Stimulated activated CD4-positive, alpha-beta T cell treated with anti-CD3 and anti-CD28 coated beads, Interleukin-2, amount 100 ng/mL, for 48 hours (primary cell): ENCODE results near the gene TMEM184C.

ENCODE experiments used
- DNase-seq, 2 donors: peaks; one replicate each; pipeline ENCODE4 v3.0.0-alpha.2; 2020

The TMEM184C gene

DNA sequence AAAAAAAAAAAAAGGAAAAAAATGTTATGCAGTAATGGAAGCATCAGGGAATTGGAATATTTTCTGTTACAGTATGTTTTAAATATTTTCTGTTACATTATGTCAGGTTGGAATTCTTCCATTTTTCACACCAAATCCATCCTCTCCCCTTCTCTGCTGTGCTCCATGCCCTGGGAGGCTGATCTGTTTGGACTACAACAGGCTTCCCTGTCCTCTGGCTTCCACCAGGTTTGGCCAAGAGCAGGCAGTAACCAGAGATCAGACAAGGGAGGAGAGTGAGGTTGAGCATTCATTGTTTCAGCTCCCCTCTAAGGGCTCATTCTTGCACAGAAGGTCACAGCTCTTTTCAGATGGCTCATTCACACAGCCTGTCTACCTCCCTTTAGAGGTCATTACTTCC is 11.7 kb upstream of the TMEM184C start:
- DNase-seq: no peak

DNA sequence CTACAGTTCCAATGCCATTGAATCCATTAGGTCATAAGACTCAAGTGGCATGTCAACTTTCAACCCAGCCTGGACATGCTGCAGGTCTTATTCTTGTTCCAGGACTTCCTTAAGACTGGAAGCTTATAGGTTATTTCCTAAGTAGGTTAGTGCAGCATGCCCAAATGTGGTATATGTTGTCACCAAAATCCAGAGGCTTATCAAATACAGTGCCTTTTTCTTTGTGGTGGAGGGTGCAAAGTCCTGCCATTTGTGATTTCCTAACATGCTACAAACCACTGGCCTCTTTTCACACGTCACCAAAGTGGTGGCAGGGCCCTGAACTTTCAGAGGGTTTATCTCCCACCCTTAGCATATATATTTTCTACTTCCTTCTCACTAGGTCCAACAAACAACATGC is 9.7 kb upstream of the TMEM184C start:
- DNase-seq: no peak

DNA sequence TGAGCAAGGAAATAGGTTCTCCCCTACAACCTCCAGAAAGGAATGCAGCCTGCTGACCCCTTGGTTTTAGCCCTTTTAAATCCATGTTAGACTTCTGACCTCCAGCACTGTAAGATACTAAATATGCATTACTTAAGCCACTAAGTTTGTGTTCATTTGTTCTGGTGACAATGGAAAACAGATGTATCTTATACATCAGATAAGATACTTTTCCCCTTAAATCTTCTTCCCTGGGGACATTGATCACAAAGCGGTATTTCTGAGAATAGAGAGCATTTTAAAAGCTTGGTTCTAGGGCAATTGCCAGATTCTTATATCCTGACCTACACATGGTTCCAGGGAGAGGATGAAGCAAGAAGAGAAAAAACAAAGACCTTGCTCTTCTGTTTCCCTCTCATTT is 6.5 kb upstream of the TMEM184C start:
- DNase-seq: no peak

DNA sequence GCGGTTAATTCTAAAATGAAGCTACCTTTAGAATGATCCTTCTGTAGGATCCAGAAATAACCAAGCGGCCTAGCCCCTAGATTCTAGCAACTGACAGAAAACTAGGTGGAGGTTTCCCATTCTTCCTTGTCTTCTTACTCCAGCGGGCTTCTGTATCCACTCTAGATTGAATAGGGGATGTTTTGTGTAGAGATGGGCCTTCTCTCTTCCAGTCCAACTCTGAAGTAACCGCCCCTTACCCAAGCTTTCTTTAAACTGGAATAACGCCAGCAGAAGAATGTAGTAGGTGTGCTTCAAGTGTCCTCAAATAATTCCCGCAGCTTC is 386 bp upstream of the TMEM184C start:
- no peak for DNase-seq

DNA sequence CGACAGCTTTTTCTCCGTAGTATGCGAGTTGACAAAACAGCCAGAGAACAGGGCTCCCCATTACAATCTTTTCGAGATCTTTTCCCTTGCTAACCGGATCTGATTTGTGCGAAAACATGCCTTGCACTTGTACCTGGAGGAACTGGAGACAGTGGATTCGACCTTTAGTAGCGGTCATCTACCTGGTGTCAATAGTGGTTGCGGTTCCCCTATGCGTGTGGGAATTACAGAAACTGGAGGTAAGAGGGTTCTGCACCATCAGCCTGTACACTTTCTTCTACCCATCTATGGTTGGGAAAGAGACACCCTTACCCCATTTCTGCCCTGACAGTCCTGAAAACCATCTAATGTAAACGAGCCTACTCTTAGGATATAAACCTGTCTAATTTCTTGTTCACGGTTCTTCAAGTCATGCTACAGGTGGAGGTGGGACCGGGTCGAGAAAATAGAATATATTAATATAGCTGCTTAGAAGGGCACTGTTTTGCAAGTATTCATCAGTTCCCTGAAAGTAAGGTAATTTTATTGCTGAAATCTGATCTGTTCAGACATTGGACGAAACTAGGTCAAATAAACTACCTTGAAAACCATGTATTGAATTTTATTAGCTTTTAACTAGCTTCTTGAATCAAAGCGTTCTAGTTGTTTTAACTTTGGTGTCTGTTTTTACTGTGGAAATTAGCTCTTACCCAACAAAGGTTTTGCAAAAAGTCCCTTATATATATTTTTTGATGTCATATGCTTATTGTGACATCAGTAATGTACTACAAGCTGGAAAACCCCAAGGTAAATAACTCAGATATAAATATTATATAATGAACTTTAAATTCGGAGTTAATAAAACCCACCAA is 869 bp downstream of the TMEM184C start:
- DNase-seq: no peak

DNA sequence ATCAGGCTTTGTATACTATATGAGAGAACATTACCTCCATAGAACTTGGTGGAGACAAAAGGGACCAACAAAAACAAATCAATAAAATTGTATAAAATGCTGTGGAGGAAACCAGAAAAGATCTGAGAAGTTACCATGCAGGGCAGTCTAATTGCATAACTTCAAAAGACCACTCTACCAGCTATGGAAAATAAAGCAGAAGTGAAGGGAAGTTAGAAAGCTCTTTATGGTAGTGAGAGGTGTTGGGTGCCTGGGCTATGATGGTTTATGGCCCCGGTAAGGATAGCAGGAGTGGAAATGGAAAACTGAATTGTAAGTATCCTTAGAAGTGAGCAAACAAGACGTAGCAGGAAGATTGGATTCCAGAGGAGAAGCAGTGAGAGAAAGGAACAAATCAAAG is 3.1 kb downstream of the TMEM184C start:
- no peak for DNase-seq

DNA sequence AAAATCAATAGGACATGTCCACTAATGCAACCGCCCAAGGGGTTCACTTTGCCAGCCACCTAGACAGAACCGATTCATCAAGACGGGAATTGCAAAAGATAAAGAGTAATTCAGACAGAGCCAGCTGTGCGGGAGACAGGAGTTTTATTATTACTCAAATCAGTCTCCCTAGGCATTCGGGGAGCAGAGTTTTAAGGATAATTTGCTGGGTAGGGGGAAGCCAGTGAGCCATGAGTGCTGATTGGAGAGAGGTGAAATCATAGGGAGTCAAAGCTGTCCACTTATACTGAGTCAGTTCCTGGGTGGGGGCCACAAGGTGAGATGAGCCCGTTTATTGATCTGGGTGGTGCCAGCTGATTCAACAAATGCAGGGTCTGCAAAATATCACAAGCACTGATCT is 8.5 kb downstream of the TMEM184C start:
- DNase-seq: no peak

DNA sequence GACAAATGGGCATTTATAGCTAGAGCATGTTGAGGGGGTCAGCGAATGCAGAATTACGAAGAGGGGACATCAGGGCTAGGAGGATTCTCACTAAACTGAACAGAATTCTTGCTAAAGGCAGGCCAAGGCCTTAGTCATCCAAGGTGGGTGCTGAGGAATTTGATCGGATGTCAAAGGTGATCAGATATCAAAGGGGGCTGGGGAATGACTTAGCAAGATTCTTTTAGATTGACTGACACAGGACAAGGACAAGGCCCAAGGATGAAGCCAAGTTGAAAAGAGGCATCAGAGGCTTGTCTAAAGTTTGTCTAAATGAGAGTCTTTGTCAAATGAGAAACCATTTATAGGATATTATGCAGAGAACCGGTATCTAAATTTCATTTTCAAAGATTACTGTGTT is 9.7 kb downstream of the TMEM184C start:
- no peak for DNase-seq

DNA sequence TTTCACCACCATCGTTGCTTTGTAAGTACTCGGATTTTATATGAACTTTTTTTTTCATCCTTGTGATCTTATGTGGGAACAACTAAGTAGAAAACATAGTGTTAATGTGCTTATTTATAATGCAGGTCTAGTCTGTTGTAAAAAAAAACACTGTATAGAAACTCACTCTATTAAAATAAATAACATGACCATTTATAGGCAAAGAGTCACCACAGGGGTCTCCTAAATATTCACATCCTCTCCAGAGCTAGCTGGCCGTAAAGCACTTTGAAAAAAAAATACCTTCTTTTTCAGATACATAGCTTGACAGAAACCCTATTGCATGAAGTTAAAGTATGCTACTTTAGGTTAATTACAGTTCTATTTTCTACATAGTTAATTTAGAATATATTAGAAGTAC is 11.2 kb downstream of the TMEM184C start:
- no peak for DNase-seq

DNA sequence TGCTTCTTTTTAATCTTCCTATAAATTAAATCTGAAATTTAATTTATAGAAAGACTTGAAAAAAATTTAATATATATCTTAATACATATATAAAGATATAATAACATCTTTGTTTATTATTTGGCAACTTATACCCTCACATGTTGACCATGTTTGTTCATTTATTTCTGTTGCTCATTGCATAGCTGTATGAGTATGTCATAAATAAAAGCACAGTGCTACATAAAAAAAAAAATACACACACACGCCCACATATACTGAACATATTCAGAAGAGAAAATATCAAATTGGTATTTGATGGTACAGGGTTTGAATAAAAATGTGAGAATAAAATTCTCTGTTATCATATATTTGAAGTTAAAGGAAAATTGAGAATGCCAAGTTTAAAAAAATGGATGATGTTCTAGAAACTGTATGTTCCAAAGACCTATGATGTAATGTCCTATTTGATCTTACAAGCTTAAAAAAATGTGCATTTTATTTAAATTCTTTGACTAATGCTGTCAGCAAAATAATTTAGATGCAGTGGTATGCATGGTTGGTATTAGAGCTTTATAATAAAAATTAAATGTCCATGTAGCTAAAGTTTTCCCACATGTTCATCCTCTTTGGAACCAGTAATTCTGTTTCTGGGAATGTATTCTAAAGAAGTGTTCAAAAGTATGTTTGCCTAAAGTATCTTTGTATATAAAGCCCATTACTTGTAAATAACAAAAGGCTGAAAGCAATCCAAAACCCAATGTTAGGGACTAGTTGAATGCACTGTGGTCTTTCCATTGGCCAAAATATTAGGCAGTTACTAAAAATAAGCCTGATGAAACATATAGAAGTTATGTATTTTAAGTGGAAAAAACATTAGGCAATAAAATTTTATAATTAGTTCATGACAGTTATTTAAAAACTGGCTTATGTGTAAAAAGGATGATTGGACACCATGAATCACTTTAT is 12.9 kb downstream of the TMEM184C start:
- DNase-seq: no peak

DNA sequence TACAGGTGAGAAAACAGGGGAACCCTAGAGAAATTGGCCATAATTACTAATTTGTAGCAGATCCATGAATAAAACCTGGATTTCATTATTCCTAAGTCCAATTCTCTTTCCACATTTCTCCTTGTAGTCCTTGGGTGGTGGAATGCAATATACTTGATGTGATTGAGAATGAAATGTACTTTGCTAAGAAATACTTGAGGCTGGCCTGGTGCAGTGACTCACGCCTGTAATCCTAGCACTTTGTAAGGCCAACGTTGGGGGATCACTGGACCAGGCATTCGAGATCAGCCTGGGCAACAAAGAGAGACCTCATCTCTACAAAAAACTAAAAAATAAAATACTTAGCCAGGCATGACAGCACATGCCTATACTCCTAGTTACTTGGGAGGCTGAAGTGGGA is 15.9 kb downstream of the TMEM184C start:
- no peak for DNase-seq

DNA sequence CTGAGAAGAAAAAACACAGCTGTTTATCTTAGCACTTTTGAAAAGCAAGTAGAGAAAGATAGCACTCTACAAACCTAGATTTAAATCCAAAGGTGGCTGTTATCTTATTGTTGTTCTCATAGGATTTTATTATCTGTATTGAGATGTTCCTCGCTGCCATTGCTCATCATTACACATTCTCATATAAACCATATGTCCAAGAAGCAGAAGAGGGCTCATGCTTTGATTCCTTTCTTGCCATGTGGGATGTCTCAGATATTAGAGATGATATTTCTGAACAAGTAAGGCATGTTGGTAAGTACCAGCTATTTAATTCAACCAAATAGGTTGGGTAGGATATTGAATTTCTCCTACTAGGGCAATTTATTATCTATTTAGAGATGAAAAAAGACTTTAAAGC is 16.4 kb downstream of the TMEM184C start:
- DNase-seq: no peak

DNA sequence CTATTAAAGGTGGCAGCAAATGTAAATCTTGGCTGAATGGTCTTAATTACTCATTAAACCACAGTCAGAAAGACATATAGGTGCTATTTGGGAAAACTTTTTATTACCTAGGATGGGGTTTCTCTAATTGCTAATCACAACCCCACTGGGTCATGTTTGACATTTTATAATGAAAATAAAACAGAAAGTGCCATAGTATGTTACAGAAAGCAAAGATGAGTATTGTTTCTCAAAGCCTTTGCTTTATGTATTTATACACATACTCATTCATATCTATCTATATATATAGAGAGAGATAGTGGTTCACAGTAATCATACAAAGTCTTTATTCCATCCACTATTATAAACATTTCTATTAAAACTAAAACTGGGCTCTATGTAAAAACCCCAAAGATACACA is 18.2 kb downstream of the TMEM184C start:
- DNase-seq: no peak

DNA sequence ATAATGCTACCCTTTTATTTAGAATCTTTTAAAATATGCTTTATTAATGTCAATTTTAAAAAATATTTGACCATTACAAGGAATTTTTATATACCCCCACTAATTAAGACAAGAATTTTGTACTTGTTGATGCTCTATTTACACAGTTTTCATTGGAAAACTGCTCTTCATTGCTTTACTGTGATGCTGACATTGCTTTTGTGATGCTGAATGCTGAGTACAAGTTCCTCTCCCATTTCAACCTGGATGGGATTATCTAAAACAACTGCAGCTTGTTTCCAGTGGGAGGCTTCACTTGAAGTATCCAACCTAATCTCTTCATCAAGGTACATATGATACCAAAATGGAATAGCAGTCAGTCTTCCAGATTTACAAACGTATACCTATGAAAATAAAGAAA is 21.2 kb downstream of the TMEM184C start:
- no peak for DNase-seq

DNA sequence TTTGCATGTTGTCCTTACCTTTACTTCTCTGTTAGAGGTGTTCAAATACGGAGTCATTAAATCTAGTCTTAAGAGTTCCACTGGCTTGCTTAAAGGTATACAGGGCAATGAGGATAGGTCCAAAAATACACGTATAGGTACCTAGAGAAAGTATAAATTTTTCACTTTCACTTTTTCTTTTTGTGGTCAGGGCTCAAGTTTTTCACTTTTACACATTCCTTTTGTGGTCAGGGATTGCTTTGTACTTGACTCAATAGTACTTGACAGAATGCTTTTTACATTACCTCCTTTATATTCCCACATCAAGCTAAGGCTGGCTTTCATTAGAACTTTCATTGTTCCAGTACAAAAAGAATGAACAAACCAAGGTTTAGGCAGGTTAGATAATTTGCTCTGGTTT is 21.7 kb downstream of the TMEM184C start:
- DNase-seq: no peak

DNA sequence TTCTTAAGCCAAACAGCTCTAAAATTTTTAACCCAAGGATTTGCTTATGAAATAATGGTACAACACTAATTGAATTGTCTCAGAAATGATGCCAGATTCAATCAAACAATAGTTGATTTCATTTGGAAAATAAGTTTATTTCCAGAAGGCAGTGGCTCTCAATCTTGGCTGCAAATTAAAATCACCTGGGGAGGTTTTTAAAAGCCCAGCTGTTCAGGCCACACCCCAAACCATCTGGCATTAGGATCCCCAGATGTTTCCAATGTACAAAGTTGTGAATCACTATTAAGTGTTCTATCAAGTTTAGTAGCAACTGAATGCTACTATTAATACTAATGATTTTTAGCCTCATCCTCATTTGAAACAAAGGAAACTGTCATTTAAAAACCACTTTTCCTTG is 22.2 kb downstream of the TMEM184C start:
- no peak for DNase-seq

DNA sequence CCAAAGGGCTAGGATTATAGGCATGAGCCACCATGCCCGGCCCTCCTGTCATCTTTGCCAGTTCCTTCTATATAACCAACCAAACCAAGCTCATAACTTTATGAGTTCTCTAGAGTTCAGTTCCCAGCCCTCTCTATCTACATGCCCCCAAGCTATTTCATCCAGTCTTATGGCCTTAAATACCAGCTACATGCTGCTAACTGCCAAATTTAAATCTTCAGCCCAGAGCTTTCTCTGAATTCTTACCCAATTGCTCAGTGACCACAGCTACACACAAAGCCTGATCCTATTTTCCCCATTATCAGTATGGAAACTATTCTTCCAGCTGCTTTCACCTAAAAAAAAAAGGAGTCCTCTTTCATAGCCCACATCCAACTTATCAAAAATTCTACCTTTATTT is 23.1 kb downstream of the TMEM184C start:
- no peak for DNase-seq

DNA sequence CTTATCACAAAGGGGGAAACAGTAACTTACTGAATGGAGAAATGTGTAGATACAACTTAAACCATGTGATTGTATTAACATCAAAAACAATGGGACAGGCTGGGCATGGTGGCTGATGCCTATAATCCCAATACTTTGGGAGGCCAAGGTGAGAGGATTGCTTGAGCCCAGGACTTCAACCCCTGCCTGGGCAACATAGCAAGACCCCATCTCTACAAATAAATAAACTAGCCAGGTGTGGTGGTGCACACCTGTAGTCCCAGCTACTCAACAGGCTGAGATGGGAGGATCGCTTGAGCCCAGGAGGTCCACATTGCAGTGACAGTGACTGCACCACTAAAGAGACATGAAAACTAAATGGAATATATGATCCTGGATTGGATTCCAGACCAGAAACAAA is 26.4 kb downstream of the TMEM184C start:
- DNase-seq: no peak

DNA sequence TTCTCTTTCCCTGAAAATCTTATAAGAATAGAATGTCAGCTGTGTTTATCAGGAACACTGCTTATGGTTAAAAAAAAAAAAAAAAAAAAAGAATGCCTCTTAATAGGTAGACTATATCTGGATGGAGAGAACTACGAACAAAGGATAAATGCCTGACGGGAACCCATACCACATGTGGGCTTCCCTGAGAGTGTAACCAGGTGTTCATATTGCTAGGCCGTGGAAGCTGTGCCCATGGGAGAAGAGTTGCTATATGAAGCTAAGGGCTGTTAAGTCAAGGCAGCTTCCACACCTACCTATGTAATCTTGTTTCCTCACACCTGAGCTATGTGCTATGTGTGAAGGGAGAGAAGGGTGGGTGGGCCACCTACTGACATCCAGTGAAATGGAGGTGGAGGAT is 27.3 kb downstream of the TMEM184C start:
- DNase-seq: no peak

DNA sequence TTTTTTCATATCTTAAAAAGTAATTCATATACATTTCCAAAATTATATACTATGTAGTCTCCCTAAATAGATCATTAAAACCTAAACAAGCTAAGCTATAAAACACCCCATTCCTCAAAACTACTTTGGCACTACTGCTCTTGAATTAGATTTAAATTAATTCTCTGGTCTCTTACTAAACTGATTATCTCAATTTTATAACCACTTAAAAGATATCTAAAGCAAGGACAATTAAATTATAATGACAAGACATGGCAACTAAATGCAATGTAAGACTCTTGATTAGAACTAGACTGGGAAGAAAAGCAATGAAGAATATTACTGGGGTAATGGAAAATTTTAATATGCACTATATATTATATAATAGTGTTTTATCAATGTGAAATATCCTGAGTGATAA is 27.9 kb downstream of the TMEM184C start:
- no peak for DNase-seq

DNA sequence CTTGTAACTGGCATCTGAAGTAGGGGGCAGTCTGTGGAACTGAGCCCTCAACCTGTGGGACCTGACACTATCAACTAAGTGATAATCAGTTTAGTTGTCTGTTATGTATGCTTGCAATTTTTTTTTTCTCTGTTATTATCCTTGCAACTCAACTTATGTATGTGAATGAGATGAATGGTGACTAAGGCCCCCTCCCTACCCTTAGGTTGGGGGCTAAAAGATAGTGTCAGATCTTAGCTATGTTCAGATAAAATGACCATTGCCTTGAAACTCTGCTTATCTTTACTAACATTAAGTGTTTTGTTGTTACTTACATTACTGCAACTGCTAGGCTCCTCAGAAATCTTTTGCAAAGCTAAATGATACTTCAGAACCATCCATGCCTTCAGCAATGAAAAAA is 31.5 kb downstream of the TMEM184C start:
- no peak for DNase-seq

DNA sequence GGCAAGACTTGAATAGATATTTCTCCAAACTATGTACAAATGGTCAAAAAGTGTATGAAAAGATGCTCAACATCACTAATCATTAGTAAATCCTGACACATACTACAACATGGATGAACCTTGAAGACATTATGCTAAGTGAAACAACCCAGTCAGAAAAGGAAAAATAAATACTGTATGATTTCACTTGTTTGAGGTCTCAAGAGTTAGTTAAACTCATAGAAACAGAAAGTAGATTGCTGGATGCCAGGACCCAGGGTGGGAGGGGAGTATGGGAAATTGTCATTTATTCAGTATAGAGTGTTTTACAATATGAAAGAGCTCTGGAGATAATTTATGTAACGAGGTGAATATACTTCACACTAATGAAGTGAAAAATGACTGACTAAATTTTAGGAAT is 34.4 kb downstream of the TMEM184C start:
- DNase-seq: peak in 1 of 2 donors; percentile 2

DNA sequence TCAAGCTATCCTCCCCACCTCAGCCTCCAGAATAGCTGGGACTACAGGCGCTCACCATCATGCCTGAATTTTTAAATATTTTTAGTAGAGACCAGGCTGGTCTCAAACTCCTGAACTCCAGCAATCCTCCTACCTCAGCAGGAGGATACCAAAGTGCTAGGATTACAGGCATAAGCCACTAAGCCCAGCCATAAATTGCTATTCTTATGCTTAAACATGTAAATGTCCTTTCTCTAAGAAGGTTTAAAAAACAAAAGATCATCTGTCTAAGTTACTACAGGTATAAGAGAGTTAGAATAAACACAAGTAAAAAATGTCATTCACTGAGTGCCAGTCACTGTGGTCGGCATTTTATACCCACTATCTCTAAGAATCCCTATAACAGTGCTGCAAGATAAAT is 38.4 kb downstream of the TMEM184C start:
- DNase-seq: no peak

DNA sequence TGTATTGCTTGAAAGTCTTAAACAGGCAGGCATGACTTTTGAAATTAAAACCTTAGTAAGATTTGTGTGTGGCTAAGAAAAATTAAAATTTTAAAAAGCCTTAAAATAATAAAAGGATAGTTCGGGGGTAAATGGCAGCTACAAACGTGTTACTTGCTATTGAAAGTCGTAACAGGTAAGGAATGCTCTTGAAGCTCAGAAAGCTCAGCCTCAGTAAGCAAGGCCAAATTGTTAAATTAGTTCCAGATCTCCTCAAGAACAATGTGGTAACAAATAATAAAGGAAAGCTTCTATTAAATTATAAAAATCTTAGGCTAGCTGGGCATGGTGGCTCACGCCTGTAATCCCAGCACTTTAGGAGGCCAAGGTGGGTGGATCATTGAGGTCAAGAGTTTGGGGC is 41.3 kb downstream of the TMEM184C start:
- DNase-seq: no peak
